ENCODE results near the gene CLIC6.

Gene CLIC6

DNA sequence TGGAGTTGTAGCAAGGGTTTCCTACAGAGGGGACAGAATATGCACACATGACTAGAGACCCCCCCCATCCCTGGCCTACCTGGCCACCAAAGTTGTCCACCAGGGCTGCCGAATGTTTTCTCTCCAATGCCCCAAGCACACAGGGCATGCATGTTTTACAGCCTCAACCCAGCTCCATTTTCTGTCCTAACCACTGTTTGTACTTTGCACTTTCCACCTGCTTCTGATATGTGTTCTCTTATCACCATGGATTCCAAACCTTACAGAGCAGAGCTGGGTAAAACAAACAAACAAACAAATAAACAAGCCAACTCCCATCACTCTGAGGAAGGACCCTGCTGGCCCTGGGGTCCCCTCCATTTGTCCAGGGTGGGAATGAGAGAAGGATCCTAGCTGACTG is 27.3 kb downstream of the CLIC6 start:
- H3K4me1 ChIP-seq (ENCODE audit: insufficient read depth, low read length): no peaks in the 10 kb centered on the region
- no peaks in the 10 kb centered on the region for H3K36me3 ChIP-seq (ENCODE audit: insufficient read depth, low read length)
- no peaks in the 10 kb centered on the region for H3K27me3 ChIP-seq (ENCODE audit: control insufficient read depth in 1 of 2, insufficient read depth in 2 of 2, low read length in 2 of 2)
- no peak overlapping the region for H3K4me3 ChIP-seq (ENCODE audit: low read depth in 1 of 2, low read length in 2 of 2)
- H3K9ac ChIP-seq (ENCODE audit: low read length): no peak overlapping the region
- H3K9me3 ChIP-seq (ENCODE audit: low read length): no peaks in the 10 kb centered on the region
- H3K27ac ChIP-seq (ENCODE audit: low read depth, low read length): no peak overlapping the region

DNA sequence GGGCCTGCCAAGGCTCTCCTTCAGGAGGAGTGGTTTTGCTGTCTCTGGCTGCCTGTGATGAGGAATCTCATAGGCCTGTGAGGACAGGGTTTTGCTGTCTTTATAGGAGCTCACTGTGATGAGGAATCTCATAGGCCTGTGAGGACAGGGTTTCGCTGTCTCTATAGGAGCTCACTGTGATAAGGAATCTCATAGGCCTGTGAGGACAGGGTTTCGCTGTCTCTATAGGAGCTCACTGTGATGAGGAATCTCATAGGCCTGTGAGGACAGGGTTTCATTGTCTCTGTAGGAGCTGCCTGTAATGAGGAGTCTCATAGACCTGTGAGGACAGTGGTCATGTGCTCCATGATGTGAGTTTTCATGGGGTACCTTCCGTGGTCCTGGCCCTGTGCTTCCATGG is 29.0 kb downstream of the CLIC6 start:
- H3K4me3 ChIP-seq (ENCODE audit: low read depth in 1 of 2, low read length in 2 of 2): no peak overlapping the region
- H3K27ac ChIP-seq (ENCODE audit: low read depth, low read length): no peak overlapping the region
- no peaks in the 10 kb centered on the region for H3K27me3 ChIP-seq (ENCODE audit: control insufficient read depth in 1 of 2, insufficient read depth in 2 of 2, low read length in 2 of 2)
- H3K4me1 ChIP-seq (ENCODE audit: insufficient read depth, low read length): no peaks in the 10 kb centered on the region
- H3K9me3 ChIP-seq (ENCODE audit: low read length): no peaks in the 10 kb centered on the region
- H3K36me3 ChIP-seq (ENCODE audit: insufficient read depth, low read length): no peaks in the 10 kb centered on the region
- H3K9ac ChIP-seq (ENCODE audit: low read length): no peak overlapping the region

DNA sequence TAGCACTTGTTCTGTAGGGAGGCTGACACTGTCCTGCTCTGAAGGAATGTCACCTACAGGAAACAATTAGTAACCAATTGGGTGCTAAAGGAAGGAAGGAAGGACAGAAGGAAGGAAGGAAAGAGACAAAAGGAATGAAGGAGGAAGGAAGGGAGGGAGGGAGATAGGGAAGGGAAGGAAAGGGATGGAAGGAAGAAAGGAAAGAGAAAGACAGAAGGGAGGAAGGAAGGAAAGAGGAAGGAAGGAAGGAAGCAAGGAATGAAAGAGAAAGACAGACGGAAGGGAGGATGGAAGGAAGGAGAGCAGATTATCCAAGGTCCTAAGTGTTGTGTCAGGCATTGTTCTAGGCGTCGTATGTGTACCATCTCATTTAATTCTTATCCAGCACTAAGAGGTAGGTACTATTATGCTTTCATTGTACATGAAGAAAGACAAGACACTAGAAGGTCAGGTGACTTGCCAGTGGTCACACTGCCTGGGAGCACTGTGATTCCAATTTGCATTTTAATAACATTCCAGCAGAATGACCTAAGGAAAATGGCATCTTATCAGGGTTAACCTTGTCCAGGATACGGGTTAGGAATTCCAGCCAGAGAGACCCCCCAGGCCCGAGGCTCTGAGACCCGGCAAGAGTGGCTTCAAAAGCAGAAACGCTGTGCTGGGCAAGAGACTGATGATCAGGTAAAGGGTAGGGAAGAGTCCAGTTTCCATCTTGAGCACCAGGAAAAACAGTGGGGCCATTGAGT is 29.6 kb downstream of the CLIC6 start:
- no peaks in the 10 kb centered on the region for H3K36me3 ChIP-seq (ENCODE audit: insufficient read depth, low read length)
- H3K4me3 ChIP-seq (ENCODE audit: low read depth in 1 of 2, low read length in 2 of 2): no peak overlapping the region
- no peak overlapping the region for H3K27ac ChIP-seq (ENCODE audit: low read depth, low read length)
- no peaks in the 10 kb centered on the region for H3K4me1 ChIP-seq (ENCODE audit: insufficient read depth, low read length)
- no peak overlapping the region for H3K9ac ChIP-seq (ENCODE audit: low read length)
- no peaks in the 10 kb centered on the region for H3K9me3 ChIP-seq (ENCODE audit: low read length)
- no peaks in the 10 kb centered on the region for H3K27me3 ChIP-seq (ENCODE audit: control insufficient read depth in 1 of 2, insufficient read depth in 2 of 2, low read length in 2 of 2)

DNA sequence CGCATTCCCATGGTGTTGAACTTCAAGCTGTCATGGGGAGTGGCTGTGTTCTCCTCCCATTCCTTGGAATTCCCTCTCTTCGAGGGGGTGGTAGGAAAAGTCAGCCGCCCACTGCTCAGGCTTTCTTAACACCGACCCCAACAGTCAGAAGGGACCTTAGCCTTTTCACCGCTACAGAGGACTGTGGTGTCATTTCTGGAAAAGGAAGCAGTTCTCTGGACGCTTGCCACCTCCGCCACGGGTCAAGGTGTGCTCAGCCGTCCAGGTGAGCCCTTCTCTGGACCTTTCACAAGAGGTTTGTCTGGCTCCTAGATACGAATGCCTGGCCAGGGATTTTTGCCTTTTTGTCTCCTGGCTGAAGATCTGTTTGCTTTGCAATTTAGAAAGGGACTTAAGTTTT is 31.8 kb downstream of the CLIC6 start:
- Histone ChIP-seq H3K27me3 (ENCODE audit: control insufficient read depth in 1 of 2, insufficient read depth in 2 of 2, low read length in 2 of 2) (no peaks in the 10 kb centered on the region), H3K9me3 (ENCODE audit: low read length) (no peaks in the 10 kb centered on the region), H3K4me3 (ENCODE audit: low read depth in 1 of 2, low read length in 2 of 2) (no peak overlapping the region), H3K36me3 (ENCODE audit: insufficient read depth, low read length) (no peaks in the 10 kb centered on the region), H3K9ac (ENCODE audit: low read length) (no peak overlapping the region), H3K27ac (ENCODE audit: low read depth, low read length) (no peak overlapping the region), H3K4me1 (ENCODE audit: insufficient read depth, low read length) (no peaks in the 10 kb centered on the region)

DNA sequence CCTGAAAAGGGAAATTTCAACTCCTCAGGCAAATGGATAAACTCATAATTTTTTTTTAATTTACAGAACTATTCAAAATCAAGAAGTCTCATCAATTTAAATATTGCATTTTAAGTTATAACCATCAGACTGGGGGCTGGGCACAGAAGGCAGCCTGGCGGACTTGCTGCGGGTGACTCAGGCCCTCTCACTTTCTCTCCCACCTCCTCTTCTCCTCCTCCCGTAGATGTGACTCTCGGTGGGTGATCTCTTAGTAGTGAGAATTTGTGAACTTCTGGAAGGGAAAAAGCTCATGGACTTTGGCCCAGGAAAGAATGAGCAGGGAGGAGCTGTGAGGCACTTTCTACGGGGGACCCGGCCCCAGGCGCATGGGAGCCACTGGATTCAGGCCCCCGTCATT is 32.9 kb downstream of the CLIC6 start:
- H3K4me3 ChIP-seq (ENCODE audit: low read depth in 1 of 2, low read length in 2 of 2): no peak overlapping the region
- H3K4me1 ChIP-seq (ENCODE audit: insufficient read depth, low read length): no peaks in the 10 kb centered on the region
- H3K27ac ChIP-seq (ENCODE audit: low read depth, low read length): no peak overlapping the region
- no peak overlapping the region for H3K9ac ChIP-seq (ENCODE audit: low read length)
- H3K27me3 ChIP-seq (ENCODE audit: control insufficient read depth in 1 of 2, insufficient read depth in 2 of 2, low read length in 2 of 2): no peaks in the 10 kb centered on the region
- no peaks in the 10 kb centered on the region for H3K36me3 ChIP-seq (ENCODE audit: insufficient read depth, low read length)
- no peaks in the 10 kb centered on the region for H3K9me3 ChIP-seq (ENCODE audit: low read length)

DNA sequence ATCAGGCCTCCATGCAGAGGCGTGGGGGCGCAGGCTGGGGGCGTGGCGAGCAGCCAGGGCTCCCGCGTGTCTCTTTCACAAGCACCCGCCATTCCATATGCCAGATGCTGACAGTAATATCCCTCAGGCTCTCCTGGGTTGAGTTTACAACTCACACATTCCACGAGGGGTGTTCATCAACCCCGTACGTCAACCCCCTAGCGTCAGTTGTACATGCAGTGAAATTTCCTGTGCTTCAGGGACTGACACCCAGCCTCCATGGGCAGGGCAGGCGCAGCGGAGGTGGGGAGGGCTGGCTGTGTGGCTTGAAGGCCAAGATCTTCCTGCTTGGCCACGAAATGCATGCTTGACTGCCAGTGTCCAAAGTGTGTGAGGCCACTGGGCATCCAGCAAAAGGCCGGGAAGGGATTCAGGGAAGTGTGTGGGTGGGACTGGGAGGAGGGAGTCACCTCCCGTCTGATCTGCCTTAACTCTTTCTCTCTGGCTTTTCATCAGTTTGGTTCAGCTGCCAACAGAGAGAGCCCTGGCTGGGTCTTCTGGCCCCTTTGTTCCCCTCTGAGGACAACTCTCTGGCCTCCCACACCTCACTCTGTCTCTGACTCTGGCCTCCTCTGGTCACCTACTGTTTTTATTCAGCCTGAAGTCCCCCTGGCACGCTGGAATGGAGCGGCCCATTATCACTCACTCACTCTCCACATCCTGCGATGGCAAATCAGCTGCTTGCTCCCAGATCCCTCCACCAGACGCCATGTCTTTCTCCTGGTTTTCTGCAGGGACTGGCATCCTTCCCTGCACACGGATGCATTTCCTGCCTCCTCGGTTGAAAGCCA is 33.8 kb downstream of the CLIC6 start:
- no peaks in the 10 kb centered on the region for H3K36me3 ChIP-seq (ENCODE audit: insufficient read depth, low read length)
- H3K9me3 ChIP-seq (ENCODE audit: low read length): no peaks in the 10 kb centered on the region
- H3K4me1 ChIP-seq (ENCODE audit: insufficient read depth, low read length): no peaks in the 10 kb centered on the region
- no peaks in the 10 kb centered on the region for H3K27me3 ChIP-seq (ENCODE audit: control insufficient read depth in 1 of 2, insufficient read depth in 2 of 2, low read length in 2 of 2)
- H3K4me3 ChIP-seq (ENCODE audit: low read depth in 1 of 2, low read length in 2 of 2): no peak overlapping the region
- H3K27ac ChIP-seq (ENCODE audit: low read depth, low read length): no peak overlapping the region
- H3K9ac ChIP-seq (ENCODE audit: low read length): no peak overlapping the region

DNA sequence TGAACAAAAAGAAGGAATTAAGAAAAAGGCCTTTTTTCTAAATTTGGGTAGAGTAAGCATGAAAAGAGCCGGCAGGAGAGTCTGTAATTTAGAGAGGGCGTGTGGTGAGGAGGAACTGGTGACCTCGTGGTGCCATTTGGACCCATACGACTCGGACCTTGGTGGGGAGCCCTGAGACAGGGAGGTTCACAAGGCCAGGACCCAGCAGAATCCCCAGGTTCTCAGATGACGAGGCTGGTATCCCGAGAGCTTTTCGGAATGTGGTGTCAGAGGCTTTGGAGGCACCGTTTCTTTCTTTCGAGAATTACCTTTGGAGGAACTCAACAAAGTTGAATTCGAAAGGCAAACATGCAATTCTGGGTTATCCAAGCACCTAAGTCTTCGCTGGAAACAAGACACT is 34.8 kb downstream of the CLIC6 start:
- Histone ChIP-seq H3K4me3 (ENCODE audit: low read depth in 1 of 2, low read length in 2 of 2) (no peak overlapping the region), H3K27ac (ENCODE audit: low read depth, low read length) (no peak overlapping the region), H3K9me3 (ENCODE audit: low read length) (no peaks in the 10 kb centered on the region), H3K27me3 (ENCODE audit: control insufficient read depth in 1 of 2, insufficient read depth in 2 of 2, low read length in 2 of 2) (no peaks in the 10 kb centered on the region), H3K4me1 (ENCODE audit: insufficient read depth, low read length) (no peaks in the 10 kb centered on the region), H3K9ac (ENCODE audit: low read length) (no peak overlapping the region), H3K36me3 (ENCODE audit: insufficient read depth, low read length) (no peaks in the 10 kb centered on the region)

DNA sequence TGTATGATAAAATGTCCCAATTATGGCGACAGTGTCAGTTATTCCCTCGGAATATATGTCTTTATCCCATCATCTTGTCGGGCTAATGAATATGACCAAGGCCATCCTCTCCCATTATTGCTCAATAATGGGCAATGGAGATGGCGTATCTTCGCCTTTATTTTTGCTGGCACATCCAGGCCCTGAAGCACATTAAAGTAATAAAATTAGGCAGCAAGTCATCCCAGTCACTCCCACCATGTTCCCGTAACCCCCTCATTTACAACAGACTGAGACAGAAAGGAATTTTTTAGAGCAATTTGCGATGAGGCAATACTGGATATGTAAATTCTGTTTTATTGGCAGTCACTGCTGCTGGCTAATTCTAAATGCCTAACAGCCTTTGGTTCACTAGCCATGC is 35.3 kb downstream of the CLIC6 start:
- Histone ChIP-seq H3K4me1 (ENCODE audit: insufficient read depth, low read length) (no peaks in the 10 kb centered on the region), H3K4me3 (ENCODE audit: low read depth in 1 of 2, low read length in 2 of 2) (no peak overlapping the region), H3K27ac (ENCODE audit: low read depth, low read length) (no peak overlapping the region), H3K9me3 (ENCODE audit: low read length) (no peaks in the 10 kb centered on the region), H3K27me3 (ENCODE audit: control insufficient read depth in 1 of 2, insufficient read depth in 2 of 2, low read length in 2 of 2) (no peaks in the 10 kb centered on the region), H3K9ac (ENCODE audit: low read length) (no peak overlapping the region), H3K36me3 (ENCODE audit: insufficient read depth, low read length) (no peaks in the 10 kb centered on the region)

DNA sequence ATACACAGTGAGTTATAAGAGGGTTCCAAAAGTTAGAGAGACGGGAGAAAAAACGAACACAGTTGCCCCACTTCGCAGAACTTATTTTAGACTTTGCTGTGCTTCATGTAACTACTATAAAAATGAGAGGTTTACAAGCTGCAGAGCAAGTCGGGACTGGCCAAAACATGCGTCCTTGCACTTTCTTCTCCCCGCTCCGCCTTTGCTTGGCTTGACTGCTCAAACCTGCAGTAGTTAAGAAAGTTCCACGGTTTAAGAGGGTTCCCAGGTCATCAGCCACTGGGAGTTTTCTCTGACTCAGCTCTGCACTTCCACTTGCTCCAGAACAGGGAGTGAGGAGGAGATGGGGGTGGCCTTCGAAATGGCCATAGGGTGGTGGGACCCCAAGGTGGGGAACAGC is 36.2 kb downstream of the CLIC6 start:
- Histone ChIP-seq H3K27ac (ENCODE audit: low read depth, low read length) (no peak overlapping the region), H3K27me3 (ENCODE audit: control insufficient read depth in 1 of 2, insufficient read depth in 2 of 2, low read length in 2 of 2) (no peaks in the 10 kb centered on the region), H3K36me3 (ENCODE audit: insufficient read depth, low read length) (no peaks in the 10 kb centered on the region), H3K4me3 (ENCODE audit: low read depth in 1 of 2, low read length in 2 of 2) (no peak overlapping the region), H3K9me3 (ENCODE audit: low read length) (no peaks in the 10 kb centered on the region), H3K4me1 (ENCODE audit: insufficient read depth, low read length) (no peaks in the 10 kb centered on the region), H3K9ac (ENCODE audit: low read length) (no peak overlapping the region)

DNA sequence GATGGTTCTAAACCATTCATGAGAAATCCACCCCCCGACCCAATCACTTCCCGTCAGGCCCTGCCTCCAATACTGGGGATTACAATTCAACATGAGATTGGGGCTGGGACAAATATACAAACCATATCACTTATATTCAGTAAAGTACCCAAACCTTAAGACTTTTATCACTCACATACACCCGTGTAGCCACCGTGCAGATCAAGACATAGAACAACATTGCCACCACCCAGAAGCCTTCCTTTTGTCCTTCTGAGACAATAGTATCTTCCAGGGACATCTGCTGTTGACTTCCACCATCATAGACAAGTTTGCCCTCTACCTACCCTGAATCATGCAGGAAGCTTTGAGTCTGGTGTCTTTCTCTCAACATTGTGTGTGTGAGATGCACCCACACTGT is 37.5 kb downstream of the CLIC6 start:
- Histone ChIP-seq H3K4me1 (ENCODE audit: insufficient read depth, low read length) (no peaks in the 10 kb centered on the region), H3K36me3 (ENCODE audit: insufficient read depth, low read length) (no peaks in the 10 kb centered on the region), H3K4me3 (ENCODE audit: low read depth in 1 of 2, low read length in 2 of 2) (no peak overlapping the region), H3K27me3 (ENCODE audit: control insufficient read depth in 1 of 2, insufficient read depth in 2 of 2, low read length in 2 of 2) (no peaks in the 10 kb centered on the region), H3K9ac (ENCODE audit: low read length) (no peak overlapping the region), H3K27ac (ENCODE audit: low read depth, low read length) (no peak overlapping the region), H3K9me3 (ENCODE audit: low read length) (no peaks in the 10 kb centered on the region)

DNA sequence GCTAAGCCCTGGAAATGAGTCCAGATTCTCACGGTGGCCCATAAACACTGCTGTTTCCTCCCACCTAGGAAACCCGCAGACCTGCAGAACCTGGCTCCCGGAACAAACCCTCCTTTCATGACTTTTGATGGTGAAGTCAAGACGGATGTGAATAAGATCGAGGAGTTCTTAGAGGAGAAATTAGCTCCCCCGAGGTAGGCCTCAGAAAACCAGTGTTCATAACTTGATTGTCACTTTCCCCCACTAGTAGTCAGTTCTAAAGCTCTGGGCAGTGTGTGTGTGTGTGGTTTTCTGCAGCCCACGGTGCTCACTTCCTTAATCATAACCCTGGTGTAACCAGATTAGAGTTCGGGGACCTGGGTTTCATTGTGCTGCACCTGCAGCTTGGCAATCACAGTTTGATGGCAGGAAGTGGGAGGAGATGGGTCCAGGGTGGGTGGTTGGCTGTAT is 39.1 kb downstream of the CLIC6 start:
- Histone ChIP-seq H3K4me3 (ENCODE audit: low read depth in 1 of 2, low read length in 2 of 2) (no peak overlapping the region), H3K36me3 (ENCODE audit: insufficient read depth, low read length) (no peaks in the 10 kb centered on the region), H3K9ac (ENCODE audit: low read length) (no peak overlapping the region), H3K27me3 (ENCODE audit: control insufficient read depth in 1 of 2, insufficient read depth in 2 of 2, low read length in 2 of 2) (no peaks in the 10 kb centered on the region), H3K27ac (ENCODE audit: low read depth, low read length) (no peak overlapping the region), H3K4me1 (ENCODE audit: insufficient read depth, low read length) (no peaks in the 10 kb centered on the region), H3K9me3 (ENCODE audit: low read length) (no peaks in the 10 kb centered on the region)

DNA sequence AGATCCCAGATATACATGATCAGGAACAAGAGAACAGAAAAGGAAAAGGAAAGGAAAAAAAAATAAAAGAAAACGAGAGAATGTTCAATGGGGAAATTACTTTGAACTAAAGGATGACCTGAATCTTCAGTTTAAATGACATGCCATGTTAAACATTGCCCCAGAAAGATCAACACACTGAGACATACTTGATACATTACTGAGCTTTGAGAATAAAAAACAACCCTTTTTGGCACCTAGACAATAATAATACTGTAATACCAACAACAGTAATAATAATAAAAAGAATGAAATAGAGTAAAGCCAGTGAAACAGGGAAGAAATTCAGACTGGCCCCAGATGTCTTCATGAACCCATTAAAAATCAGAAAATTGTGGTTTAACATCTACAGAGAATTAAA is 44.8 kb downstream of the CLIC6 start:
- H3K4me1 ChIP-seq (ENCODE audit: insufficient read depth, low read length): no peaks in the 10 kb centered on the region
- H3K27me3 ChIP-seq (ENCODE audit: control insufficient read depth in 1 of 2, insufficient read depth in 2 of 2, low read length in 2 of 2): no peaks in the 10 kb centered on the region
- no peak overlapping the region for H3K4me3 ChIP-seq (ENCODE audit: low read depth in 1 of 2, low read length in 2 of 2)
- no peak overlapping the region for H3K9ac ChIP-seq (ENCODE audit: low read length)
- no peaks in the 10 kb centered on the region for H3K36me3 ChIP-seq (ENCODE audit: insufficient read depth, low read length)
- H3K27ac ChIP-seq (ENCODE audit: low read depth, low read length): no peak overlapping the region
- H3K9me3 ChIP-seq (ENCODE audit: low read length): no peaks in the 10 kb centered on the region

Measured in muscle layer of colon (tissue), 2 donors.